HG03135 (cell line): ENCODE results near the gene ISG15.

ENCODE experiments used
- ATAC-seq: cut with Tn5 transposase; IDR thresholded peaks from one replicate; pipeline ENCODE4 v1.9.1; 2021; ENCODE audit warnings: mild to moderate bottlenecking, moderate library complexity; ENCODE audit not compliant: unreplicated experiment

Gene ISG15

GRCh38 chr1:1013105-1013921, at the start of gene ISG15:
TSS of gene ISG15 (plus strand) at chr1:1013497. CDS start at chr1:1013574, 77 bp downstream.
- peak; percentile 79 for ATAC-seq

- no peak for ATAC-seq
Measured at GRCh38 chr1:963746-964525, 49.4 kb upstream of the ISG15 start.

GRCh38 chr1:964691-965525, 48.4 kb upstream of the ISG15 start:
- ATAC-seq, result no peak

GRCh38 chr1:965526-966134, 47.7 kb upstream of the ISG15 start:
- no peak for ATAC-seq

GRCh38 chr1:966135-966703, 47.1 kb upstream of the ISG15 start, which contains the start of gene PLEKHN1:
TSS of gene PLEKHN1 (plus strand) at chr1:966482. CDS start at chr1:966532, 50 bp downstream.
- ATAC-seq, result peak; percentile 14

GRCh38 chr1:966704-967300, 46.5 kb upstream of the ISG15 start:
- peak; percentile 46 for ATAC-seq

- ATAC-seq, result no peak
Measured at GRCh38 chr1:967466-968343, 45.6 kb upstream of the ISG15 start.

GRCh38 chr1:969260-969855, 43.9 kb upstream of the ISG15 start:
- no peak for ATAC-seq

- no peak for ATAC-seq
Measured at GRCh38 chr1:970242-970972, 42.9 kb upstream of the ISG15 start.

- no peak for ATAC-seq
Measured at GRCh38 chr1:970973-971730, 42.1 kb upstream of the ISG15 start.

GRCh38 chr1:971751-972506, 41.4 kb upstream of the ISG15 start:
- no peak for ATAC-seq

- no peak for ATAC-seq
Measured at GRCh38 chr1:972726-973458, 40.4 kb upstream of the ISG15 start.

- no peak for ATAC-seq
Measured at GRCh38 chr1:973459-974292, 39.6 kb upstream of the ISG15 start.

- no peak for ATAC-seq
Measured at GRCh38 chr1:974293-974640, 39.0 kb upstream of the ISG15 start.
